Calu3 (cell line): ENCODE measurements around the gene ZDHHC11B. TPM values are rescaled to one million over a fixed set of nuclear protein-coding genes. Genes with fewer than 3 reads are reported as not detected.
"Not testable (repeated sequence)": the region's sequence is repeated elsewhere in the genome, so short reads cannot be mapped to it uniquely, and the experiment has no call there.

Experiments
- BruUV-seq: library from RNA; stranded (reverse); fragments of 400-500 nt; replicated peaks from 2 replicates; lab custom pipeline; 2021; lab: Mats Ljungman, UMichigan
- CTCF ChIA-PET: fragments of 300-600 bp; sonication (Branson Sonifier 250); formaldehyde crosslinking; loops from one replicate; lab custom pipeline; 2022; ENCODE audit warnings: antibody characterized with exemption; lab: Charles Lee
- DNase-seq: peaks from one replicate; pipeline ENCODE4 v3.0.0; 2022
- H3K27ac Mint-ChIP-seq: one replicate; pipeline ENCODE4 v1.8.0; 2022; ENCODE audit warnings: mixed read lengths; ENCODE audit not compliant: unreplicated experiment
- H3K27me3 Mint-ChIP-seq: one replicate; pipeline ENCODE4 v1.8.0; 2022; ENCODE audit warnings: mixed read lengths; ENCODE audit not compliant: unreplicated experiment
- H3K36me3 Mint-ChIP-seq: one replicate; pipeline ENCODE4 v1.8.0; 2022; ENCODE audit warnings: mild to moderate bottlenecking, moderate library complexity, mixed read lengths; ENCODE audit not compliant: insufficient read depth, unreplicated experiment
- H3K4me1 Mint-ChIP-seq: one replicate; pipeline ENCODE4 v1.8.0; 2022; ENCODE audit warnings: mild to moderate bottlenecking, low read depth, mixed read lengths; ENCODE audit not compliant: unreplicated experiment
- H3K4me3 Mint-ChIP-seq: one replicate; pipeline ENCODE4 v1.8.0; 2022; ENCODE audit warnings: mild to moderate bottlenecking, low read depth, moderate library complexity, mixed read lengths; ENCODE audit not compliant: unreplicated experiment
- H3K9me3 Mint-ChIP-seq: one replicate; pipeline ENCODE4 v1.8.0; 2022; ENCODE audit warnings: low read depth, mixed read lengths; ENCODE audit not compliant: unreplicated experiment
- intact Hi-C: fragments of 100-400 bp; cut with micrococcal nuclease; formaldehyde crosslinking; loops from one replicate; pipeline ENCODE4 v1.10.0; 2022; ENCODE audit not compliant: unreplicated experiment
- total RNA-seq: library from RNA; stranded (reverse); gene quantifications from 2 replicates; pipeline ENCODE4 v1.2.3, GENCODE V29; 2022
- TF ChIP-seq, protein P1 (sequence below): fragments of 200-600 bp; IDR thresholded peaks from one replicate; pipeline ENCODE4 v1.8.0; 2022; ENCODE audit warnings: antibody characterized with exemption; ENCODE audit not compliant: unreplicated experiment

Gene ZDHHC11B
- total RNA-seq, 1 experiment from 2014 or later = 3.0 TPM

DNA sequence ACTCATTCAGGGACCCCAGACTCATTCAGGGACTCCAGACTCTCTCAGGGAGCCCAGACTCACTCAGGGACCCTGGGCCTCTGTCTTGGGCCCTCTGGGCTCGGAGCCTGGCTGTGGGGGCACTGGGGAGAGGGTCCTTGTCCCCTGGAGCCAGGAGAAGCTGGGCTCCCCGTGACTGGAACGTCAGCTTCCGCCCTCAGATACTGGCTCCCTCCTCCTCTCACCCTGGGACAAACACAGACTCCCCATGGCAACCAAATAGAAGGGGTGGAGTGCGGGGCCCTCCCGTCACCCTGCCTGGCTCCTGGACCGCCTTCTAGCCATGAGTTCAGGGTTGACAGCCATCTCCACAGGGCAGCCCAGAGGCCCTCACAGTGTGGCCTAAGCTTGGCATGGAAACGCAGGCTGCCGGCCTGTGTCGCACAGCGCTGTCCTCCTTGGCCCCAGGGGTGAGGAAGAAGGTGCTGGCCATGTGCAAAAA lies 27.6 kb downstream of the ZDHHC11B start:
- Mint-ChIP-seq H3K27me3 (peaks cover 58% of the 10 kb centered on the region), H3K4me1 (peaks cover 20% of the 10 kb centered on the region), H3K36me3 (peaks cover 18% of the 10 kb centered on the region), H3K9me3 (no peaks in the 10 kb centered on the region), H3K4me3 (no peak overlapping the region), H3K27ac (no peak overlapping the region)
- CTCF ChIA-PET = no interaction called here
- no peak for DNase-seq
- BruUV-seq = no TSS peak
- TF ChIP-seq, protein P1, sequence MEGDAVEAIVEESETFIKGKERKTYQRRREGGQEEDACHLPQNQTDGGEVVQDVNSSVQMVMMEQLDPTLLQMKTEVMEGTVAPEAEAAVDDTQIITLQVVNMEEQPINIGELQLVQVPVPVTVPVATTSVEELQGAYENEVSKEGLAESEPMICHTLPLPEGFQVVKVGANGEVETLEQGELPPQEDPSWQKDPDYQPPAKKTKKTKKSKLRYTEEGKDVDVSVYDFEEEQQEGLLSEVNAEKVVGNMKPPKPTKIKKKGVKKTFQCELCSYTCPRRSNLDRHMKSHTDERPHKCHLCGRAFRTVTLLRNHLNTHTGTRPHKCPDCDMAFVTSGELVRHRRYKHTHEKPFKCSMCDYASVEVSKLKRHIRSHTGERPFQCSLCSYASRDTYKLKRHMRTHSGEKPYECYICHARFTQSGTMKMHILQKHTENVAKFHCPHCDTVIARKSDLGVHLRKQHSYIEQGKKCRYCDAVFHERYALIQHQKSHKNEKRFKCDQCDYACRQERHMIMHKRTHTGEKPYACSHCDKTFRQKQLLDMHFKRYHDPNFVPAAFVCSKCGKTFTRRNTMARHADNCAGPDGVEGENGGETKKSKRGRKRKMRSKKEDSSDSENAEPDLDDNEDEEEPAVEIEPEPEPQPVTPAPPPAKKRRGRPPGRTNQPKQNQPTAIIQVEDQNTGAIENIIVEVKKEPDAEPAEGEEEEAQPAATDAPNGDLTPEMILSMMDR = no peak
- intact Hi-C loops = no loop called here

DNA sequence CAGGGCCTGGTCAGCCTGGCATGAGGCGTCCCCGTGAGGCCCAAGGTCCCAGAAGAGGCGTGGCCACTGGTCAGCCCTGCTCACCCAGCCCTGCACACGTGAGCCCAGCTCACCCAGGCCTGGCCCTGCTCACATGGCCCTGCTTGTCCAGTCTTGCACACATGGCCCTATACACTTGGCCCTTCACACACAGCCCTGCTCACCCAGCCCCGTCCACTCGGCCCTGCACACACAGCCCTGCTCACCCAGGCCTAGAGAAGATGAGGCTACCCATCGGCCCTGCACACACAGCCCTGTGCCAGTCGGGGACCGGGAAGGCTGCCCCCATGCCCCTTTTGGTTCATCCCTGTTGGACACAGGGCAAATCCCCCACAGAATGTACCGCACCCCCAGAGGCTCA lies 28.4 kb downstream of the ZDHHC11B start:
- BruUV-seq = no TSS peak
- H3K27ac Mint-ChIP-seq = no peak overlapping the region
- DNase-seq = no peak
- H3K4me3 Mint-ChIP-seq = no peak overlapping the region
- CTCF ChIA-PET = no interaction called here
- intact Hi-C loops = no loop called here
- H3K36me3 Mint-ChIP-seq = peaks cover 18% of the 10 kb centered on the region
- peaks cover 58% of the 10 kb centered on the region for H3K27me3 Mint-ChIP-seq
- TF ChIP-seq, protein P1 = no peak
- H3K4me1 Mint-ChIP-seq = peaks cover 20% of the 10 kb centered on the region
- no peaks in the 10 kb centered on the region for H3K9me3 Mint-ChIP-seq

- DNase-seq, CTCF ChIA-PET, H3K4me3 Mint-ChIP-seq, H3K9me3 Mint-ChIP-seq, intact Hi-C loops, BruUV-seq, H3K27ac Mint-ChIP-seq: not testable (repeated sequence)
- peaks cover 11% of the 10 kb centered on the region for H3K36me3 Mint-ChIP-seq
- H3K27me3 Mint-ChIP-seq = peaks cover 40% of the 10 kb centered on the region
- peaks cover 16% of the 10 kb centered on the region for H3K4me1 Mint-ChIP-seq
Observed at GRCh38 chr5:754143-754632, 30.3 kb downstream of the ZDHHC11B start.

DNA sequence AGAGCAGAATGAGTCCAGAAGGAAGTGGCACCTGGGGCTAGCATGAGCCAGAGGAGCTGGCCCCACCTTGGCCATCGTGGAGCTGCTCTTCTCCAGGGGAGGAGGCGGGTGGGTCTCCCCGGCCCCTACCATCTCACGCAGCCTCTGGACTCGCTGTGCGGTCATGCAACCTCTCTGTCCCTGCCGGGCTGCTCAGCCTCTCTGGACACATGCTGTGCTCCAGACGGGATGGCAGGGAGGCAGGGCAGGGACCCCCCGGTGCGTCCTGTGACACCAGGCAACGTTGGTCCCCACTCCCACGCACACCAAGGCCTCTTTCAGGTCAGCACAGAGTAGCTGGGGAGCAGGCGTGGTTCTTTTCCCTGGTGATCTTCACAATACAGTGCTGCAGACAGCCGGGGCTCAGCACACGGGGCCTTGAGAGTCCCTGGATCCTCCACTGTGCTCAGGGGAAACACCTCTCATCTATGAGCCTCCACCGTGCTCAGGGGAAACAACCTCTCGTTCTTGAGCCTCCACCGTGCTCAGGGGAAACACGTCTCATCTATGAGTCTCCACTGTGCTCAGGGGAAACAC lies 30.9 kb downstream of the ZDHHC11B start:
- H3K36me3 Mint-ChIP-seq, H3K9me3 Mint-ChIP-seq, intact Hi-C loops, H3K27ac Mint-ChIP-seq, CTCF ChIA-PET, H3K4me3 Mint-ChIP-seq, DNase-seq, BruUV-seq: not testable (repeated sequence)
- peaks cover 11% of the 10 kb centered on the region for H3K4me1 Mint-ChIP-seq
- H3K27me3 Mint-ChIP-seq = peaks cover 34% of the 10 kb centered on the region

DNA sequence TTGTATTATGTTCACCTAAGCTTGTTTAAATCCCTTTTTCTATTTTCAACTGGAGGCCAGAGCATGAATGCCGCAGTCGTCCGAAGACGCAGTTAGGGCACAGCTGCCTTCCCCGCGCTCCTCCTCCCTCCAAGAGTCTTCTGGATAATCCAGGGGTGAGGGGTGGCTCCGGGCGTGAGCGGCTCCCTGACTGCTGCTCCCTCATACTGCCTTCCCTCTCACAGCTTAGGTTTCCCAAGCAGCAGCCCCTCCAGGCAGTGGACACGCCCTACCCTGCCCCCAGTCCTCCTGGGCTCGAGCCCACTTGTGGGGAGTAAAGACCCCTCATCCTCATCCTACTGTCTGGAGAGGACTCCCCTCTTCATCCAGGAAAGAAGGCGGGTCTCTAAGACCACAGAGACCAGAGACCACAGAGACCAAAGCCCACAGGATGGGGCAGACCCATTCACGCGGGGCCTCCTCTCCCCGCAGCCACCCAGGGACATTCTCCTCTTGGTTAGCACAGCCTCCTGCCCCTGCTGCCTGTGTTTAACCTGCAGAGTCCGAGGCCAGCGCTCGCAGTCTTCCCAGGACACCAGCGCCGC lies 31.9 kb downstream of the ZDHHC11B start:
- H3K9me3 Mint-ChIP-seq, H3K4me1 Mint-ChIP-seq, CTCF ChIA-PET, H3K27ac Mint-ChIP-seq, DNase-seq, BruUV-seq, intact Hi-C loops, H3K36me3 Mint-ChIP-seq, H3K4me3 Mint-ChIP-seq: not testable (repeated sequence)
- H3K27me3 Mint-ChIP-seq = peaks cover 25% of the 10 kb centered on the region

GRCh38 chr5:751992-752391 lies 32.5 kb downstream of the ZDHHC11B start:
- H3K4me3 Mint-ChIP-seq, CTCF ChIA-PET, intact Hi-C loops, BruUV-seq, DNase-seq, H3K36me3 Mint-ChIP-seq, H3K9me3 Mint-ChIP-seq, H3K27ac Mint-ChIP-seq, H3K4me1 Mint-ChIP-seq: not testable (repeated sequence)
- peaks cover 19% of the 10 kb centered on the region for H3K27me3 Mint-ChIP-seq
